ENCODE measurements around the gene CHST10.

Gene CHST10

DNA sequence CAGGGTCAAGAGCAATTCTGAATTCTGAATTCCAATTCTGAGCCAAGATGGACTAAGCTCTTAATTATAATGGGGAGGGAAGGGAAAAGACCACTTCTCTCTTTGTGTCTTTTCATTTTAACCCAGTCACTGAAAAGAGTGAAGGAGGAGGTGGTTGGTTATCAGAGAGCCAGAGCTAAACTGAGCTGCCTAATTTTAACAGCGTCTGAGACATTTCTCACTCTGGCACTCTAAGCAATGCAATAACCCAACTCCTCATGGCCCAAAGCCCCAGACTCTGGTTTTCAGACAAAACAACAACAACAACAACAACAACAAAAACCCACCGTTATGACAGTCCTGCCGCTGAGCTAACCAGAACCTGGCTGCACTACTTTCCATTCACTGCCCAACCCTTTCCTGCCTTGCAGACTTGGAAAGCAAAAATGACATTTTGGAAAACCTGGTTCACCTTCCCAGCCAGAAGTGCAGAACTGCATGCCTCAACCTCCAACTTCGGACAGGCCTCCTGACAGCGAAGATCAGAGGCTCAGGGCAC lies 1.0 kb downstream of the CHST10 start:
- no peak for DNase-seq (ENCODE audit: low spot score)

DNA sequence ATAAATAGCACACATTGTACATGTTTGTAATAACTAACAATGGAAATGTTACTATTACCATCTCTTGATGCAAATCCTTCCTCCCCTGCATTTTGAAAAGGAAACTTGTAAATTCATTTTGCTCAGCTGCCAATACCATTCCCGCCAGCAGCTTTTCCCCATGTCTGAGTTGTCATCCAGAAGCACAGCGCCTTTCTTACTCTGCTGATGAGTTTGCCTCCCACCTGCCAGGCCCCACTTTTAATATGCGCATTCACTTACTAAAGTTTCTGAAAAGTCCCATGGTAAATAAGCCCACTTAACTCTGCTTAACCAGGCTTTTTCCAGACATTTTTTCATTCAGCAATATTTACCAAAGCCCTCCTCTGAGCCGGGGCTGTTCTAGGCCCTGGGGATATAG lies 3.9 kb downstream of the CHST10 start:
- no peak for DNase-seq (ENCODE audit: low spot score)

DNA sequence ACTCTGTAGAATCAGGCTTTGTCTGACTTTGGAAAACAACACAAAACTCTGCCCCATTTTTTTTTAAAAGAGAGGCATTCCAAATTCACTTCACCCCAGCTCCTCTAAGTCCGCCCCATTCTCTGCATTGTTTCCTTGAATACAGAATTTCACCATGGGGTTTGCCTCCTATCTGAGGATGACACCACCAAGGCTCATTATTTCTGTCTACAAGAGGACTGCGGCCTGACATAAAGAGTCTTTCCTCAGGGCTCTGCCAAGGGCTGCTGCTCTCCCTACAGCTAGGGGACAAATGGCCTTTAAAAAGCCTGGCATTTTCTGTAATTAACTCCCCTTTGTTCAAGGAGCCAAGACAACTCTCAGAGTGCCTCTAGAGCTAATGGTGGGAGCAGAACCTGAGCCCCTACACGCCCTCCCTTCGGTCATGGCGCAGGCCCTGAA lies 4.6 kb downstream of the CHST10 start:
- DNase-seq (ENCODE audit: low spot score) = no peak

DNA sequence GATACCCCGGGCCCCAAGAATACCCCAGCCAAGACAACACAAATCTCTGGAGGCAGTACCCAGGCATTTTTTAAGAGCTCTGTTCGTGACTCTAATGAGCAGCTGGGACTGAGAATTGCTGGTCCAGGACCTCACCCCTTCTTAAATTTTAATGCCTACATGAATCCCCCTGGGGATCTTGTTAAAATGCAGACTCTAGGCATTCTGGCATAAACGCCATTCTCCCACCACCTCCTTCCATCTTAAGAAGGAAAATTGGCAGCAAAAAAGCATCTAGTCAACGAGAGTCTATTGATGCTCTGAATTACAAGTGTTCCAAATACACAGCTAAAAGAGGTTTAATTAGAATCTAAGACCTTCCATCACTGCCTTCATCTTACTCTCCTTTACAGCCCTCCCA lies 5.0 kb downstream of the CHST10 start:
- DNase-seq (ENCODE audit: low spot score) = no peak

DNA sequence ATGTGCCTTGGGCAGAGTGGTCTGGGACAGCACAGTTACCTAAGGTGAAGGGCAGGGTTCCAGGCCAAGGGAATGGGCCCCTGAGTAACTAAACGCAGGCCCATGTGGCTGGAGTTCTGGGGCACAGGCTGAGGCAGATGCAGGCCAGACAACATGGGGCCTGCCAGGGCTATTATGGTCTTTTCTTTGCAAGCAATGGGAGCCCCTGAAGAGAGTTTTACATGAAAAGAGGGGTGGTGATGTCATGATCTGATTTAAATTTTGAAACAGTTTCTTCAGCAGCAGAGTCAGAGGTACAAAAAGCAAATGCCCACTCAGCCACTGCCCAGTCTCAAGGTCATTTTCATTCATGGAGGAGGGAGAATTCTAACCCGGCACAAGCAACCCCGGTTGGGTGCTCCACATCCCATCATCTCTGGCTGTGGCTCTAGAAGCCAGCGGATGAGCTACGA lies 5.6 kb downstream of the CHST10 start:
- no peak for DNase-seq (ENCODE audit: low spot score)

DNA sequence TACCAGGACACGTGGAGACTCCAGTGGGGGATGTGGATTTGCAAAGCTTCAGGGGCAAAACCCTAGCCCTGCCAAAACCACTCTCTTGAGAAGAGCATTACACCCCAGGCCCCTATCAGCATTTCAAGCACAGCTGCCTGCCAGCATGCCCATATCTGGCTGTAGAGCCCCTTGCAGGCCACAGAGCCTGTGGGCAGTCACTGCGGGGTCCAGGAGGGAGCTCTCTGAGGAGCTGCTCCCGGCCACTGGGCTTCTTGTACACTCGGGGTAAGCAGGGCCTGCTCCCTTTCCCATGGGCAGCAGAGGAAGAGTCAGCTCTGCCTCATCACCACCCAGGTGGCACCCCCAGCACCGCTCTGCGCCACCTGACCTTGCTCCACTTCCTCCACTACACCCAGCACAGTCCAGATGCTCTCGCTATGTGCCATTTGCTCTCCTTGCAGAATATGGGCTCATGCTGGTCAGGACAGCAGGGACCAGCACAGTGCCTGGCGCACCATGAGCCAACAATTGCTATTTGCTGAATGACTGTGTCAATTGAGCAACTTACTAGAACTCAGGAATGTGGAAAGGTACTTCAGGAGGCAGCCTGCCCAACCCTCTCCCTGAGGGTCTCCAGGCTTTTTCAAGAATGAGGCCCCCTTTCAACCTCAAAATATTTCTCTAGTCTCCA lies 7.4 kb downstream of the CHST10 start:
- DNase-seq (ENCODE audit: low spot score) = no peak

DNA sequence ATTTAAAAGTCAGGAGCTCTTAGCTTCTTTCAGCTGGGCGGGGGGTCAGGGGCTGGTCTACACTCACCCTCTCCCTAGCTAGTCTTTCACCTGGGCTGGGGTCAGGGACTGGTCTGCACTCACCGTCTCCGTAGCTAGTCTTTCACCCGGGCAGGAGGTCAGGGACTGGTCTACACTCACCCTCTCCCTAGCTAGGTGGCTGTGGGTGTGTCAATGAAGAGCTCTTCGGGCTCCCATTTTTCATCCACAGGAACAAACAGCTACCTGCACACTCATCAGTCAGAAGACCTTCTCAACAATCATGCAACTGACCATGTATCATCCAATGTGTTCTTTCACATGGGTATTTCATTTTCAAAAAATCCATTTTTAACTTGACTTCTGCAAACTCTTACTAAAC lies 8.0 kb downstream of the CHST10 start:
- DNase-seq (ENCODE audit: low spot score) = no peak

DNA sequence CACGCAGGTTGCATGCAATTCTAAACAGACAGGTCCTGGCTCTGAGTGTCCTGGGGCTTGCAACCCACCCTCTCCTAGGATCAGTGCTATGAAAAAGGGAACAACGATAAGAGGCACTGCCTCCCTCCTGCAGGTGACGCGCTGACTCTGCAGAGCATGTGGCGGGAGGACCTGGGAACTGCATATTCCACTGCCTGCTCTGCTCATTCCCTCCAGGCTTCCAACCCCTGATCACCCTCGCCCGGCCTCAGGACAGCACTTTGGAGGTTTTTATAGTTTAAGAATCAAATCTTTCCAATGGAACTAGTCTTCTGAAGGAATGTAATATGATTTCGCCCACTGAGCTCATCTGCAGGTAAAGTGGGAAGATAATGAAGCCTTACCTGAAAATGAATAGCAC lies 8.5 kb downstream of the CHST10 start:
- no peak for DNase-seq (ENCODE audit: low spot score)

DNA sequence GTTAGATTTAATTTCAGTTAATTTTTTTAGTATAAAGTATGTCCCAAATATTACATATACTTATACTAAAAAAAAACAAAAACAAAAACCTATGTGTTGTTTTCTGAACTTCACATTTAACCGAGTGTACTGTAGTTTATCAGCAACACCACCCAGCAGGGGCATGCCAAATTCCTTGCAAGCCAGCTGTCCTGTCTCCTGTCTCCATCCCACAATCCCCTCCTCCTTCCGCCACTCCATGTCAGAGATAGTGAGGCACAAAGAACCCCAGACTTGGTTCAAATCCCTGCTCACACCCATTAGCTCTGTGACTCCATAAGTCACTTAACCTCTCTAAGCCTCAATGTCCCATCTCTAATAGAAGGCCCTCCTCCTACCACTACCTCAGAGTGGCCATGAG lies 9.4 kb downstream of the CHST10 start:
- DNase-seq (ENCODE audit: low spot score) = no peak

DNA sequence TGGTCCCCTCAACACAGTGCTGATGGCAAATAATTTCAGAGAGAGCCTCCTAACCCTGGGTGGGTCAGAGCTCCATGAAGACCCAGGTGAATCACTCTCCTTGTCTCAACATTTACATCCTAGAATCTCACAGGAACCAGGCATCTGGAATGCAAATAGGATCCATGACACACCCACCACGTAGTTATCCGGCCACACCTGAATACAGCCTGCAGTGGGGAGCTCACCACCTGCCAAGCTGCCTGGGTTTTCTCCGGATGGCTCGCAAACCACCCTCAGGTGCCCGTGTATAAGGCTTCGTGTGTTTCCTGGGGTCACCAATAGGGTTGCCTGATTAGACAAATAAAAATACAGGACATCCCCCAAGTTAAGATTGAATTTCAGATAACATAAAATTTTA lies 9.9 kb downstream of the CHST10 start:
- DNase-seq (ENCODE audit: low spot score) = no peak

DNA sequence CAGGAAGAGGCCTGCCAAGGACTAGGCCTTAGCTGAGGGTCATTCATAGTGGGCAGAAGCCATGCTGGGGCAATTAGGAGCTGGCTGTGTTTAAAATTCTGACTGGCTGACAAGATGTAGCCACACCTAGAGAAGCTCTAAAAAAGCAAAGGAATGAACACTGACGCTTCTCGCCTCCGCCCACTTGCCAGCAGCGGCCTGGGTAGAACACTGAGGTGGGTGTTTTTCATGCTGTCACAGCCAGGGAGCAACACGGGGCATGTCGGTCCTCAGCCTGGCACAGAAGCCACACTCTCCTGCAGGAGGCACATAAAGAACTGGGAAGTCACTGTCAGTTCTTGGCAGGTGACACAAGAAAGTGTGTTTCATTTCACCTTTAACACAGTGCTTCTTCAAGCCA lies 10.4 kb downstream of the CHST10 start:
- no peak for DNase-seq (ENCODE audit: low spot score)

DNA sequence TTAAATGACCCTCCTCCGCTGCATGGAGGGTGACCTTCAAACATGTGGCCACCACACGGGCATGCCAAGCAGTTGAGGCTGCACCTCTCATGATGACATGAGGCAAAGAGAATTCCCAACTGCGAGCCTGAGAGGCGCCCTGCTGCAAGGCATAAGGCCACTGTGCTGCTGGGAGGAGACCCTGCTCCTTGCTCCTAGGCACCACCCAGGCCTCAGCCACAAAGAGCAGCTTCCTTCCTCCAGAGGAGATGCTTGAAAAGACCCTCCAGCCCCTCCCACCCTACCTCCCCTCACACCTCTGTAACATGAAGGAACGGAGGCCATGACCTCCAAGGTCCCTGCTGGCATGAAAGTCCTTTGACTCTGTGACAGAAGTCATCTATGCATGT lies 11.4 kb downstream of the CHST10 start:
- DNase-seq (ENCODE audit: low spot score) = no peak

DNA sequence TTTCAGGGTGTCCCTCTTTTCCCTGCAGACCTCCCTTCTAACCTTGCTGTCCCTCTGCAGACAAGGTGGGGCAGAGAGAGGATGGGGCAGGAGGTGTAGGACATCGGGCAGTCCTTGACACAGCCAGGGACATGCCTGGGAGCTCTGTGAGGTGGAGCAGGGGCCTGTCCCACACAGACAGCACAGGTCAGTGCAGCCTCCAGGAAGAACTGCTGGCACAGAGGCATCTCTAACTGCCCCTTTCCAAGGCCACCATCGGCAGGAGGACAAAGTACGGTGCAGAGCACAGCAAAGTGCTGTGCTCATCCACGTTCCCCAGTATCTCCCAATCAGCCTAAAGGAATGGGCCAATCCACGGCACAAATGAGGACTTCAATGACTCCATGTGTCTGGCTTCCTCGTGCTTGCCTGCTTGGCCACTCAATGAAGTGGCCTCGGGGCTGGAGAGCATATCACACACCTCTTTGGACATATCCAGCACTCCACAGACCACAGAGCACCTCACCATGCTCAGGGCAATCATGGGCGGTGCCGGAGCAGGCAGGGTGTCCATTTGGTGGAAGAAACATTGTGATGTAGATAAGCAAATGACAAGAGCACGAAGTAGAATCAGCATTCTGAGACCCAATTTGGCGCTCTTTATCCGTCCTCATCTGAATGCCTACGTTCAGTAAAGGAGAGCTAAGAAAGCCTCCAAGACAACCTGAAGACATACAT lies 11.9 kb downstream of the CHST10 start:
- no peak for DNase-seq (ENCODE audit: low spot score)

DNA sequence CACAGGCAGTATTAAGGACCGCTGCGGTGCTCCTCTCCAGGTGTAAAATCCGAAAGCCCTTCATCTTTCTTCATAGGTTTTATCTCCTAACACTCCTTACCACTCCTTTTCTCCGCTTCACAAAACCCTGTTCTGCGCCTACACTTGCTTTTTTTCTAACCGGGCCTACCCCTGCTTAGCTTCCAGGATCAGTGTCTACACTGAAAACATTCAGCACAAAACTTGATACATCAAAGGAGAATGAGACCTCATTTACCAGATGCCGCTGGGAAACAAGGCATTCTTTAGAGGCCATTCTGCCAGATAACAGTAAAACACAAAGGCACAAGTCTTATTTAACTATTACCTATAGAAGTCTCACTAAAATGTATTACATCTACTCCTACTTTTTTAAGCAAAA lies 13.1 kb downstream of the CHST10 start:
- DNase-seq (ENCODE audit: low spot score) = no peak

DNA sequence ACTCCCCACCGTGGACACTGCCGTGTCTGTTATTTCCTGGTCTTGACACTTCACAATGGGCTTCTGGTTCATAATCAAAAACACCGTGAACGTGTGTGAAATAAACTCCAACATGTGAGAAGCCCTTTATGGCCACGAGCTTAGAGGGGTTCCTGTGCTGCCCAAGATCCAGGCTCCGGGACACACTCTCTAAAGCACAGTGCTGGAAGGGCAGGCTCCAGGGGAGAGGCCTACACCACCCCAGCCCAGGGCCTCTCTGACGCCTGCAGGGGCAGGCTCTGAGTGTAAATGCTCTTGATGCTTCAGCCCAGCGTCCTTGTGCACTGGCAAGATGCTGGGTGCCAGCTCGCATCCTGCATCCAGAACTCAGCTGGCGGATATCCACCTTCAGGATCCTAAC lies 13.7 kb downstream of the CHST10 start:
- DNase-seq (ENCODE audit: low spot score) = no peak

DNA sequence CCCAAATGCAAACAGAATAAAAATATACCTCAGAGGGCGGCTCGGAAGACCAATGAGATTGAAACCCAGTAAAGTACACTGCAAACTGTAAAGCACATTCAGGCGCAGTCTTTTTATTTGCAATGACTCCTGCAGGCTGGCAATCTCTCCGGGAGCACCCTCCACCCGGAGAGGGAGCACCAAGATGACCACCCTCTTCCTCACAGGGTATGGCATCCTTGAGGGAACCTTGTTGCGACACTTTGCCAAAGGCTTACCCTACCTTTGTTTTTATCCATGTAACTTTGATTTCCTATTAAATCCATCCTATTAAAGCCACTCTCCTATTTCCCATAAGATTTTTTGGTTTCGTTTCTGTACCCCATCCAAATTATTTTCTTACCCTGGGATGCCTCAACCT lies 16.2 kb downstream of the CHST10 start:
- DNase-seq (ENCODE audit: low spot score) = no peak

DNA sequence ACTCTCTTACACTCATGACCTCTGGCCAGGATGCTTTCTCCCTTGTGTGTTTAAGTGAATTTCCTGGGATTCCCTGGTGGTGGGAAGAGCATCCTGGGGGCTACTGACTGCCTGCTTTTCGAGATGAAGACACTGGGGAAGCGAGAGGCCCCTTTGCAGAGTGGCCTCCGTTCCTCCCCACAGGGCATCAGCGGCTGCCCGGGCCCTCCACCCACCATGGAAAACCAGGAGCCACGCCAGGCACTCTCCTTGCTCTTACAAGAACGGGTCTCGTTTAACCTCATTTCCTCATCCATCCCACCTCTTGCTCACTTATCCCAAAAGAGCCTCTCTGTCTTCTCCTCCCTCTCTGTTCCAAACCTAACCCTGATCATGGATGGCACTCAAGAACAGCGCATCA lies 17.8 kb downstream of the CHST10 start:
- no peak for DNase-seq (ENCODE audit: low spot score)

DNA sequence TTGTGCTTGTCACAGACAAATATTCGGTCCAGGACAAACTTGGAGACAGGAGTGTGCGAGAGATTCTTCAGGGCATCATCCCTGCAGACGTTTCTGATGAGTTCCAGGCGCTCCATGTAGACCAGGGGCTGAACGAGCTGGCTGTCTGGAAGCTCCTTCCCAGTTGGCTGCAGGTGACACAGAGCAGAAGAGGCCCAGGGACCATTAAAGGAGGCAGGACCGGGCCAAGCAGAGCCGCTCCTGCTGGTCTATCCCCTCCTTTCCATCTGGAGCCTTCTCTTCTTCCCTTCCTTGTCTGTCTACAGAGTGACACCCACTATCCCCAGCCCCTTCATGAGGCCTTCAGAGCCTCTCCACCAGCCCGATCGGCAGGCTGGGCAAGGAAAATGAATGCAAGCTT lies 19.5 kb downstream of the CHST10 start:
- DNase-seq (ENCODE audit: low spot score) = no peak

DNA sequence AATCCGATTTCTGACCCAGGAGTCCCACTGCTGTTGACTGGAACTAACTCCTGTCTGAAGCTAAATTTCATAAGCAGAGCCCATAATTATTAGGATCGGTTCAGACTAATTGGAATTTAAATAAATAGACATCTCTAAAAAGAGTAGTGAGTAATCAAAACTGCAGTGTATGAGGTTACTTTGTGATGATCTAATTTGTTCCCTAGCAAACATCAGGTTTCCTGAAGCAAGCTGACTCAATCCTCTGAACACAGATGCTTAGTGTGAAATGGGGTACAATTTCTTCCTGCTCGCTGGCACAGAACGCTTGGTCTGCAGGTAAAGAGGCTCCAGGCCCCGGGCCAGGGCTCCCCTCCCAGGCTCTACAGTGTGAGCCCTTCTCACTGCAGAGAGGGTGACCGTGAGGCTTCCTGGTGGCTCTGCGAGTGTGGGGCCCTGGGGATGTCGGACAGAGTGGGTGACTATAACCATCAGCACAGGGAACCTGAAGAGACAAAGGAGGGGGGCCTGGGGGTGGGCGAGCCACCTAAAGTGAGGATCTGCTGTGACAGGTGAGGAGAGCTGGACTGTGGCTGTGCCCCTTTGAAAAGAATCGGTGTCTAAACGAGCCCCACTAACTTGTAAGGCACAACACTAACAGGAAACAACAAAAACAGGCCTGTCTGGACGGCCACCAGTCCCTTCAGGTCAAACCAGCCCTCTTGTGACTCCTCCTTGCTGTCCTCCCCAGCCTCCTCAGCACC lies 20.2 kb downstream of the CHST10 start:
- no peak for DNase-seq (ENCODE audit: low spot score)

DNA sequence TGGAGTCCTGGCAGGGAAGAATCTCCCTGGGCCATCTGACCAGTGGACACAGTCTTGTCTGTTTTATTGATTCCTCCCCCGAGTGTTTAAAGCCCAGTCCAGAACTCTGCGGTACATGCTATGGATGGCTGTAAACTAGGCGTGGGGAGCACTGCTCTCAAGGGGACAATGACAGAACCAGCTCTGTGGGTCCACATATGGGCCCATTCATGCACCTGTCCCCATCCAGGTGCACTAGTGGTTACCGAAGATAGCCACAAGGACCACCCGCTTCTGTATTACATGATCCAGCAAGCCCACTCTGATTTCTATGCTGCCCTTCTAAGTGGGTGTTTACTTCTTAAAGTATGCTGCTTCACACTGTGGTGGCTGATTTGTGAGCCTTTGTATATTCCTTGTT lies 21.0 kb downstream of the CHST10 start:
- DNase-seq (ENCODE audit: low spot score) = no peak

DNA sequence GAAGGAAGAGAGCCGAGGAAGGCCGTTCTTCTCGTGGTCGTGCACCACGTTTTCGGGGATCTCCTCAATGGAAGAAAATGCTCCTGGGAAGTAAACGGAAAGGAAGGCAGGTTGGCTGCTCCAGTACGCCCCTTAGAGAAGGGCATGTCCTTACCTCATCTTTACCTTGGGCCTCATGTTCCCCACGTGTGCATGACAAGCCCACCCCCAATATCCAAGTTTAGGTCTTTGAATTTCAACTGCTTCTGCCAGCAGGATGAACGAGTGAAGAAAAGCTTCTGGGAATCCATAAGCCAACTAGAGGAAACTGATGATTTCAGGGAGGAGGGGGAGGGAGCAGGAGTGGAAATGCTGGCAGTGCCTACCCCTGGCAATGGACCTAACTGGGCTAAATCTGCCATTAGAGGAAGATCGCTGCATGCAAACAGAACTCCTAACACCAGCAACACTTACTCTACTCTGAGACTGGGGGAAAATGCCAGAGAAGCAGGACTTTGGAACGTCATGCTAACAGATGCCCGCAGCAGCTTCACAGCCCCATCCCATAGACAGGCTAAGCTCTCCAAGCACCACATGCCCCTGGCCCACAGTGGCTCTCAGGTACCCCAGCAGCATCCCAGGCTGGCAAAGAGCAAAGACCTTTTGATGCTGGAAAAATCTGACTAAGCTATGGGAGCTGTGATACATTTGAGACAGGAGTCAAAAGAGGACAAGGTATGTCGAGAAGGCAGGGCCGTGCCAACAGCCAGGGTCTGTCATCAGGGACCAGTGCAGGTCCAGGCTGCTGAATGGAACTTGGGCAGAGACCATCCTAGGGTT lies 21.7 kb downstream of the CHST10 start:
- DNase-seq (ENCODE audit: low spot score) = no peak

DNA sequence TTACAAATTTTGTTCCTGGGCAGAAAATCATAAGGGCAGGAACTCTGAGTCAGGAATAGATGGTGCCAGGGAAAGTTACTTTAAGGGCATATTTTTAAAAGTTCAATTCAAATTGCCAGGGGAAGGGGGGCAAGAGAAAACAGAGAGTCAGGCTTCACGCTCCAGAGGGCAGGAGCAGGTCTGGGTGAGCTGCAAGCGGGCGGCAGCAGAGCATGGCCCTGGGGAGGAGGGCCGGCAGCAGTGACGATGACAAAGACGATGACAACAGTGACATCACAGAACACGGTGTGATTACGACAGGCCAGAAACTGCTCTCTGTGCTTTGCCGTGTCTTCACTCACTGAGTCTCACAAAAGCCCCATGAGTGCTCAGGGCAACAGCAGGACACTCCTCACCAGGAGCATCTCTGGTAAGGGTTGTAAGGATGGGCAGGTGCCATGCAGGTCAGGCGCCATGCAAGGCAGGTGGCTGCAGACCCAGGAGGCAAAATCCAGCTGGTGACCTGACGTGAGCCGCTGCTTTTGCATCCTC lies 23.3 kb downstream of the CHST10 start:
- no peak for DNase-seq (ENCODE audit: low spot score)

Measured in cerebellar cortex (tissue), 1 donor.